GM23338 (cell line): Measurements from ENCODE around the gene SLC36A2. TPM values are rescaled to one million over a fixed set of nuclear protein-coding genes. Genes with fewer than 3 reads are reported as not detected.

ENCODE experiments used
- ATAC-seq: fragments of 200-7000 bp; cut with Tn5 transposase; 3 replicates; pipeline ENCODE4 v1.9.1; 2020
- DNase-seq: peaks from one replicate; pipeline ENCODE4 v3.0.0-alpha.2; 2015; ENCODE audit warnings: low spot score
- H2AFZ ChIP-seq: fragments of 200-600 bp; sonication (generic); 2 replicates; pipeline ENCODE4 v1.8.0; 2016; ENCODE audit warnings: antibody characterized with exemption, mild to moderate bottlenecking, moderate library complexity
- H3F3A ChIP-seq: fragments of 200-600 bp; sonication (generic); replicated peaks from 2 replicates; pipeline ENCODE4 v1.8.0; 2017; ENCODE audit warnings: antibody characterized with exemption, mixed run types, low read depth
- H3K27ac ChIP-seq: fragments of 200-600 bp; sonication (generic); 2 replicates; pipeline ENCODE4 v1.6.1; 2016; ENCODE audit warnings: low read depth
- H3K27me3 ChIP-seq: fragments of 200-600 bp; sonication (generic); 2 replicates; pipeline ENCODE4 v1.8.0; 2016; ENCODE audit warnings: mild to moderate bottlenecking, mixed run types, moderate library complexity; ENCODE audit not compliant: insufficient read depth
- H3K36me3 ChIP-seq: fragments of 200-600 bp; sonication (generic); 2 replicates; pipeline ENCODE4 v1.8.0; 2016; ENCODE audit warnings: mild to moderate bottlenecking; ENCODE audit not compliant: insufficient read depth
- H3K4me1 ChIP-seq: fragments of 200-600 bp; sonication (generic); 2 replicates; pipeline ENCODE4 v1.8.0; 2016; ENCODE audit warnings: mild to moderate bottlenecking, moderate library complexity; ENCODE audit not compliant: insufficient read depth
- H3K4me2 ChIP-seq: fragments of 200-600 bp; sonication (generic); 2 replicates; pipeline ENCODE4 v1.7.1; 2017; ENCODE audit warnings: mixed run types
- H3K4me3 ChIP-seq: fragments of 200-600 bp; sonication (generic); 2 replicates; pipeline ENCODE4 v1.6.1; 2016; ENCODE audit warnings: mixed run types
- H3K79me2 ChIP-seq: fragments of 200-600 bp; sonication (generic); replicated peaks from 2 replicates; pipeline ENCODE4 v1.8.0; 2017; ENCODE audit warnings: mild to moderate bottlenecking; ENCODE audit not compliant: insufficient read depth
- H3K9me2 ChIP-seq: fragments of 200-600 bp; sonication (generic); 2 replicates; pipeline ENCODE4 v1.8.0; 2017; ENCODE audit not compliant: insufficient read depth
- H4K20me1 ChIP-seq: fragments of 200-600 bp; sonication (generic); replicated peaks from 2 replicates; pipeline ENCODE4 v1.8.0; 2017; ENCODE audit warnings: mild to moderate bottlenecking; ENCODE audit not compliant: insufficient read depth
- H3K27ac Mint-ChIP-seq: 2 replicates; pipeline ENCODE4 v1.8.0; 2020; ENCODE audit warnings: inconsistent platforms, mild to moderate bottlenecking, moderate library complexity, mixed read lengths
- H3K27me3 Mint-ChIP-seq: 3 replicates; pipeline ENCODE4 v1.8.0; 2022; ENCODE audit warnings: low read depth, mild to moderate bottlenecking, moderate library complexity, mixed read lengths, inconsistent platforms; ENCODE audit not compliant: insufficient read depth, poor library complexity
- H3K36me3 Mint-ChIP-seq: 3 replicates; pipeline ENCODE4 v1.8.0; 2021; ENCODE audit warnings: low read depth, mild to moderate bottlenecking, inconsistent platforms, moderate library complexity, mixed read lengths
- H3K4me1 Mint-ChIP-seq: 3 replicates; pipeline ENCODE4 v1.8.0; 2020; ENCODE audit warnings: mild to moderate bottlenecking, inconsistent platforms, mixed read lengths
- H3K4me3 Mint-ChIP-seq: 3 replicates; pipeline ENCODE4 v1.8.0; 2021; ENCODE audit warnings: moderate library complexity, mild to moderate bottlenecking, inconsistent platforms, mixed read lengths
- H3K9me3 Mint-ChIP-seq: 3 replicates; pipeline ENCODE4 v1.8.0; 2020; ENCODE audit warnings: moderate library complexity, mild to moderate bottlenecking, inconsistent platforms, mixed read lengths
- CREB1 ChIP-seq: fragments of 250-450 bp; sonication (Bioruptor Pico); IDR thresholded peaks from 2 replicates; pipeline ENCODE4 v1.5.0; 2020; ENCODE audit warnings: low read depth, mild to moderate bottlenecking, moderate library complexity
- EZH2 ChIP-seq: fragments of 200-600 bp; sonication (generic); IDR thresholded peaks from one replicate; pipeline ENCODE4 v1.8.0; 2017; ENCODE audit warnings: antibody characterized with exemption, mild to moderate bottlenecking, low read depth; ENCODE audit not compliant: unreplicated experiment
- POLR2AphosphoS5 ChIP-seq: IDR thresholded peaks from 2 replicates; pipeline ENCODE4 v1.6.1; 2016; ENCODE audit warnings: antibody characterized with exemption, low read depth
- REST ChIP-seq: IDR thresholded peaks from one replicate; pipeline ENCODE4 v1.6.1; 2018; ENCODE audit warnings: antibody characterized with exemption; ENCODE audit not compliant: unreplicated experiment
- ZNF331 ChIP-seq: fragments of 250-450 bp; sonication (Bioruptor Pico); IDR thresholded peaks from 2 replicates; pipeline ENCODE4 v1.5.0; 2020; ENCODE audit warnings: low read depth, mild to moderate bottlenecking, moderate library complexity
- polyA plus RNA-seq: library from polyadenylated mRNA; unstranded; fragments of >200 nt; fragmentation: Nextera tagmentation; extraction: Ambion mirVana; gene quantifications from 2 replicates; pipeline ENCODE4 v1.2.1, GENCODE V29; 2016
- total RNA-seq: library from RNA; depleted of rRNA; stranded (reverse); fragments of >200 nt; shearing (Covaris generic); gene quantifications from 2 replicates; pipeline ENCODE4 v1.2.3, GENCODE V29; 2014
- TF ChIP-seq, protein P1 (sequence below): IDR thresholded peaks from 2 replicates; pipeline ENCODE4 v1.6.1; 2016; ENCODE audit warnings: antibody characterized with exemption
- TF ChIP-seq, protein P2 (sequence below): fragments of 250-450 bp; sonication (Bioruptor Pico); IDR thresholded peaks from 2 replicates; pipeline ENCODE4 v1.5.0; 2020; ENCODE audit warnings: mild to moderate bottlenecking, moderate library complexity

The SLC36A2 gene
- total and polyA plus RNA-seq, 2 experiments from 2014 or later = 0.08 TPM; not detected in 1

GRCh38 chr5:151340004-151340403 is 7.4 kb downstream of the SLC36A2 start (continued):
- no peak for TF ChIP-seq REST
- TF ChIP-seq, protein P1, sequence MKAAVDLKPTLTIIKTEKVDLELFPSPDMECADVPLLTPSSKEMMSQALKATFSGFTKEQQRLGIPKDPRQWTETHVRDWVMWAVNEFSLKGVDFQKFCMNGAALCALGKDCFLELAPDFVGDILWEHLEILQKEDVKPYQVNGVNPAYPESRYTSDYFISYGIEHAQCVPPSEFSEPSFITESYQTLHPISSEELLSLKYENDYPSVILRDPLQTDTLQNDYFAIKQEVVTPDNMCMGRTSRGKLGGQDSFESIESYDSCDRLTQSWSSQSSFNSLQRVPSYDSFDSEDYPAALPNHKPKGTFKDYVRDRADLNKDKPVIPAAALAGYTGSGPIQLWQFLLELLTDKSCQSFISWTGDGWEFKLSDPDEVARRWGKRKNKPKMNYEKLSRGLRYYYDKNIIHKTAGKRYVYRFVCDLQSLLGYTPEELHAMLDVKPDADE = no peak
- no peak for TF ChIP-seq CREB1 (CRISPR knock-in tag)

DNA sequence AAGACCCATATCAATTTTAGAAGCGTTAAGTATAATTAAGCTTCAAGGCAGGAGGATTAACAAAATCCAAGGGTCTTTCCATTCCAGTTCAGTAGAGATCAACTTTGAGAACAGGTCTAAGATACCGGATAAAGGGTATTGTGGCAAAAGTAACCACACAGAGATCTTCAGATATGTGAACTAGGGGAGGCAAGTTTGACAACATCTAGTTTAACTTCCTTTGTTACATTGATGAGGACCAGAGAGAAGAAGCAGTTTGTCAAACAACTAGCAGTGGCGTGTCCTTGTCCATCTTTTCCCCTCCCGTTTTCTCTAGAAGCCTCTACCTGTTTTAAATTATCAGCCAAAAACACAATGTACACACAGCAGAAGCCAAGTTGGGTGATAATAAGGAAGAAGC is 8.6 kb downstream of the SLC36A2 start:
- Histone ChIP-seq H3K36me3 (no peaks in the 10 kb centered on the region), H3F3A (no peaks in the 10 kb centered on the region), H4K20me1 (no peaks in the 10 kb centered on the region), H2AFZ (no peak overlapping the region), H3K4me2 (no peak overlapping the region), H3K27me3 (no peaks in the 10 kb centered on the region), H3K4me3 (no peak overlapping the region), H3K9me2 (0 out of 2 replicates have a peak, but pooled peaks cover 10% of the 10 kb centered on the region), H3K79me2 (no peaks in the 10 kb centered on the region), H3K27ac (no peak overlapping the region), H3K4me1 (no peaks in the 10 kb centered on the region)
- Mint-ChIP-seq H3K9me3 (no peaks in the 10 kb centered on the region), H3K4me1 (peaks cover 3% of the 10 kb centered on the region; the same call in 1 of the 3 replicates), H3K36me3 (no peaks in the 10 kb centered on the region), H3K27ac (no peak overlapping the region), H3K27me3 (peaks cover 4% of the 10 kb centered on the region), H3K4me3 (no peak overlapping the region)
- DNase-seq (no peak), ATAC-seq (no peak)
- no peak for TF ChIP-seq REST
- TF ChIP-seq, protein P1 = no peak
- TF ChIP-seq, protein P2, sequence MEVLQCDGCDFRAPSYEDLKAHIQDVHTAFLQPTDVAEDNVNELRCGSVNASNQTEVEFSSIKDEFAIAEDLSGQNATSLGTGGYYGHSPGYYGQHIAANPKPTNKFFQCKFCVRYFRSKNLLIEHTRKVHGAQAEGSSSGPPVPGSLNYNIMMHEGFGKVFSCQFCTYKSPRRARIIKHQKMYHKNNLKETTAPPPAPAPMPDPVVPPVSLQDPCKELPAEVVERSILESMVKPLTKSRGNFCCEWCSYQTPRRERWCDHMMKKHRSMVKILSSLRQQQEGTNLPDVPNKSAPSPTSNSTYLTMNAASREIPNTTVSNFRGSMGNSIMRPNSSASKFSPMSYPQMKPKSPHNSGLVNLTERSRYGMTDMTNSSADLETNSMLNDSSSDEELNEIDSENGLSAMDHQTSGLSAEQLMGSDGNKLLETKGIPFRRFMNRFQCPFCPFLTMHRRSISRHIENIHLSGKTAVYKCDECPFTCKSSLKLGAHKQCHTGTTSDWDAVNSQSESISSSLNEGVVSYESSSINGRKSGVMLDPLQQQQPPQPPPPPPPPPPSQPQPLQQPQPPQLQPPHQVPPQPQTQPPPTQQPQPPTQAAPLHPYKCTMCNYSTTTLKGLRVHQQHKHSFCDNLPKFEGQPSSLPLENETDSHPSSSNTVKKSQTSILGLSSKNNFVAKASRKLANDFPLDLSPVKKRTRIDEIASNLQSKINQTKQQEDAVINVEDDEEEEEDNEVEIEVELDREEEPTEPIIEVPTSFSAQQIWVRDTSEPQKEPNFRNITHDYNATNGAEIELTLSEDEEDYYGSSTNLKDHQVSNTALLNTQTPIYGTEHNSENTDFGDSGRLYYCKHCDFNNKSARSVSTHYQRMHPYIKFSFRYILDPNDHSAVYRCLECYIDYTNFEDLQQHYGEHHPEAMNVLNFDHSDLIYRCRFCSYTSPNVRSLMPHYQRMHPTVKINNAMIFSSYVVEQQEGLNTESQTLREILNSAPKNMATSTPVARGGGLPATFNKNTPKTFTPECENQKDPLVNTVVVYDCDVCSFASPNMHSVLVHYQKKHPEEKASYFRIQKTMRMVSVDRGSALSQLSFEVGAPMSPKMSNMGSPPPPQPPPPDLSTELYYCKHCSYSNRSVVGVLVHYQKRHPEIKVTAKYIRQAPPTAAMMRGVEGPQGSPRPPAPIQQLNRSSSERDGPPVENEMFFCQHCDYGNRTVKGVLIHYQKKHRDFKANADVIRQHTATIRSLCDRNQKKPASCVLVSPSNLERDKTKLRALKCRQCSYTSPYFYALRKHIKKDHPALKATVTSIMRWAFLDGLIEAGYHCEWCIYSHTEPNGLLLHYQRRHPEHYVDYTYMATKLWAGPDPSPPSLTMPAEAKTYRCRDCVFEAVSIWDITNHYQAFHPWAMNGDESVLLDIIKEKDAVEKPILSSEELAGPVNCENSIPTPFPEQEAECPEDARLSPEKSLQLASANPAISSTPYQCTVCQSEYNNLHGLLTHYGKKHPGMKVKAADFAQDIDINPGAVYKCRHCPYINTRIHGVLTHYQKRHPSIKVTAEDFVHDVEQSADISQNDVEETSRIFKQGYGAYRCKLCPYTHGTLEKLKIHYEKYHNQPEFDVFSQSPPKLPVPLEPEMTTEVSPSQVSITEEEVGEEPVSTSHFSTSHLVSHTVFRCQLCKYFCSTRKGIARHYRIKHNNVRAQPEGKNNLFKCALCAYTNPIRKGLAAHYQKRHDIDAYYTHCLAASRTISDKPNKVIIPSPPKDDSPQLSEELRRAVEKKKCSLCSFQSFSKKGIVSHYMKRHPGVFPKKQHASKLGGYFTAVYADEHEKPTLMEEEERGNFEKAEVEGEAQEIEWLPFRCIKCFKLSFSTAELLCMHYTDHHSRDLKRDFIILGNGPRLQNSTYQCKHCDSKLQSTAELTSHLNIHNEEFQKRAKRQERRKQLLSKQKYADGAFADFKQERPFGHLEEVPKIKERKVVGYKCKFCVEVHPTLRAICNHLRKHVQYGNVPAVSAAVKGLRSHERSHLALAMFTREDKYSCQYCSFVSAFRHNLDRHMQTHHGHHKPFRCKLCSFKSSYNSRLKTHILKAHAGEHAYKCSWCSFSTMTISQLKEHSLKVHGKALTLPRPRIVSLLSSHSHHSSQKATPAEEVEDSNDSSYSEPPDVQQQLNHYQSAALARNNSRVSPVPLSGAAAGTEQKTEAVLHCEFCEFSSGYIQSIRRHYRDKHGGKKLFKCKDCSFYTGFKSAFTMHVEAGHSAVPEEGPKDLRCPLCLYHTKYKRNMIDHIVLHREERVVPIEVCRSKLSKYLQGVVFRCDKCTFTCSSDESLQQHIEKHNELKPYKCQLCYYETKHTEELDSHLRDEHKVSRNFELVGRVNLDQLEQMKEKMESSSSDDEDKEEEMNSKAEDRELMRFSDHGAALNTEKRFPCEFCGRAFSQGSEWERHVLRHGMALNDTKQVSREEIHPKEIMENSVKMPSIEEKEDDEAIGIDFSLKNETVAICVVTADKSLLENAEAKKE = no peak
- TF ChIP-seq CREB1 (CRISPR knock-in tag) = no peak
- no peak for TF ChIP-seq ZNF331 (CRISPR knock-in tag)
- no peak for TF ChIP-seq POLR2AphosphoS5
- TF ChIP-seq EZH2 = no peak
